Keratinocyte (primary cell): Measurements from ENCODE around the gene MNDA. TPM values are rescaled to one million over a fixed set of nuclear protein-coding genes. Genes with fewer than 3 reads are reported as not detected.

Experiments
- DNase-seq: peaks from one replicate; pipeline ENCODE4 v3.0.0-alpha.2; 2011; ENCODE audit warnings: low read depth, missing footprints, low spot score
- FAIRE-seq: peaks from 2 replicates; lab custom pipeline; 2011; peaks lifted over from hg19 to GRCh38; lab: Jason Lieb, UNC
- H2AFZ ChIP-seq: 2 replicates; pipeline ENCODE4 v1.6.0; 2012; ENCODE audit warnings: low read length, control low read depth, inconsistent platforms; ENCODE audit not compliant: control insufficient read depth
- H3K27ac ChIP-seq: 2 replicates; pipeline ENCODE4 v1.5.1; 2011; ENCODE audit warnings: low read length; ENCODE audit not compliant: control insufficient read depth, insufficient read depth
- H3K27me3 ChIP-seq: 3 replicates; pipeline ENCODE4 v1.6.0; 2011; ENCODE audit warnings: low read length; ENCODE audit not compliant: control insufficient read depth, insufficient read depth; ENCODE audit errors: extremely low read depth
- H3K36me3 ChIP-seq, 2 experiments: 2 replicates in 1 of 2; 3 replicates in 1 of 2; pipeline ENCODE4 v1.5.1; 2011; ENCODE audit warnings: low read length in 2 of 2, mild to moderate bottlenecking in 1 of 2; ENCODE audit not compliant: control insufficient read depth in 2 of 2, insufficient read depth in 2 of 2; ENCODE audit errors: extremely low read depth in 1 of 2
- H3K4me1 ChIP-seq: 3 replicates; pipeline ENCODE4 v1.5.1; 2011; ENCODE audit warnings: low read length; ENCODE audit not compliant: control insufficient read depth, insufficient read depth; ENCODE audit errors: extremely low read depth
- H3K4me2 ChIP-seq: 3 replicates; pipeline ENCODE4 v1.6.0; 2011; ENCODE audit warnings: low read depth, low read length; ENCODE audit not compliant: control insufficient read depth, insufficient read depth; ENCODE audit errors: extremely low read depth
- H3K4me3 ChIP-seq, 3 experiments: fragments of 200-600 bp in 1 of 3; sonication (generic) in 1 of 3; 2 replicates in 2 of 3; 3 replicates in 1 of 3; pipeline ENCODE4 v1.5.1; 2011 to 2016; ENCODE audit warnings: low read length in 3 of 3, mild to moderate bottlenecking in 3 of 3, control low read depth in 2 of 3, inconsistent platforms in 1 of 3, low read depth in 1 of 3, mixed read lengths in 1 of 3, mixed run types in 1 of 3, moderate library complexity in 1 of 3; ENCODE audit not compliant: control insufficient read depth in 2 of 3, insufficient read depth in 2 of 3; ENCODE audit errors: extremely low read depth in 1 of 3
- H3K79me2 ChIP-seq: 2 replicates; pipeline ENCODE4 v1.6.0; 2012; ENCODE audit warnings: low read length; ENCODE audit not compliant: control insufficient read depth, insufficient read depth
- H3K9ac ChIP-seq: 3 replicates; pipeline ENCODE4 v1.6.0; 2011; ENCODE audit warnings: low read length; ENCODE audit not compliant: control insufficient read depth, insufficient read depth; ENCODE audit errors: extremely low read depth
- H3K9me1 ChIP-seq: 3 replicates; pipeline ENCODE4 v1.6.0; 2011; ENCODE audit warnings: low read length; ENCODE audit not compliant: control insufficient read depth, insufficient read depth; ENCODE audit errors: extremely low read depth
- H3K9me3 ChIP-seq: 2 replicates; pipeline ENCODE4 v1.5.1; 2012; ENCODE audit warnings: low read depth, low read length; ENCODE audit not compliant: control insufficient read depth
- H4K20me1 ChIP-seq: 3 replicates; pipeline ENCODE4 v1.6.0; 2011; ENCODE audit warnings: low read length; ENCODE audit not compliant: control insufficient read depth, insufficient read depth; ENCODE audit errors: extremely low read depth
- CTCF ChIP-seq, 3 experiments: IDR thresholded peaks in 1 of 3; conservative IDR thresholded peaks in 1 of 3; optimal IDR thresholded peaks in 1 of 3; 2 replicates in 2 of 3; 3 replicates in 1 of 3; pipeline versions ENCODE3 to v1.5.1; 2011; ENCODE audit warnings: low read length in 3 of 3, mild to moderate bottlenecking in 3 of 3, moderate library complexity in 2 of 3, control low read depth in 1 of 3, inconsistent platforms in 1 of 3; ENCODE audit not compliant: insufficient read depth in 2 of 3; ENCODE audit errors: extremely low read depth in 1 of 3
- EZH2 ChIP-seq: IDR thresholded peaks from one replicate; pipeline ENCODE4 v1.6.1; 2012; ENCODE audit warnings: inconsistent platforms, mild to moderate bottlenecking, low read length, moderate library complexity
- dilution Hi-C: fragments of 300-500 bp; cut with MboI; formaldehyde crosslinking; loops from one replicate; pipeline ENCODE4 v1.7.0; 2020; ENCODE audit warnings: low sequenced_read_pairs; ENCODE audit not compliant: extremely low pct_ligation_motif_present
- polyA plus RNA-seq, 5 experiments: library from polyadenylated mRNA; depleted of rRNA in 3 of 5; stranded (reverse) in 3 of 5; stranded (forward) in 1 of 5; unstranded in 1 of 5; fragments of >200 nt; gene quantifications; 1 replicate in 1 of 5; 2 replicates in 3 of 5; 3 replicates in 1 of 5; pipeline versions ENCODE4 v1.2.1 to v1.2.3, GENCODE V29; 2011 to 2012; ENCODE audit warnings: missing spikeins in 2 of 5, low read depth in 1 of 5, low replicate concordance in 1 of 5

MNDA gene
- polyA plus RNA-seq, 1 donor (not counting 4 experiments of a cell fraction or from before 2014, with no cell fraction given), result not detected

GRCh38 chr1:158806916-158807536 lies 24.1 kb upstream of the MNDA start:
- Histone ChIP-seq H3K27me3 (no peaks in the 10 kb centered on the region), H3K27ac (no peak overlapping the region), H2AFZ (no peak overlapping the region), H3K4me3 (no peak overlapping the region), H3K4me1 (no peaks in the 10 kb centered on the region), H4K20me1 (no peaks in the 10 kb centered on the region), H3K9me1 (no peaks in the 10 kb centered on the region), H3K79me2 (no peaks in the 10 kb centered on the region), H3K9ac (no peak overlapping the region), H3K9me3 (no peaks in the 10 kb centered on the region), H3K36me3 (no peaks in the 10 kb centered on the region), H3K4me2 (no peak overlapping the region)
- dilution Hi-C loops, result no loop called here
- DNase-seq (no peak), FAIRE-seq (no peak)
- TF ChIP-seq CTCF (optimal IDR thresholded peaks at IDR 0.05 in 1 of 3, IDR thresholded peaks at IDR 0.05 in 1 of 3, conservative IDR thresholded peaks at IDR 0.05 in 1 of 3; ENCODE audit: extremely low read depth in 1 of 3, insufficient read depth in 2 of 3, low read length in 3 of 3) (no peak), EZH2 (no peak)

- FAIRE-seq, result no peak
- Histone ChIP-seq H3K27ac (no peak overlapping the region), H3K9me1 (no peaks in the 10 kb centered on the region), H3K36me3 (no peaks in the 10 kb centered on the region), H3K9me3 (no peaks in the 10 kb centered on the region), H4K20me1 (no peaks in the 10 kb centered on the region), H3K4me1 (no peaks in the 10 kb centered on the region), H3K79me2 (no peaks in the 10 kb centered on the region), H3K4me3 (no peak overlapping the region), H3K27me3 (no peaks in the 10 kb centered on the region), H2AFZ (no peak overlapping the region), H3K9ac (no peak overlapping the region), H3K4me2 (no peak overlapping the region)
- dilution Hi-C loops, result no loop called here
- DNase-seq, result no peak
- TF ChIP-seq CTCF (optimal IDR thresholded peaks at IDR 0.05 in 1 of 3, IDR thresholded peaks at IDR 0.05 in 1 of 3, conservative IDR thresholded peaks at IDR 0.05 in 1 of 3; ENCODE audit: extremely low read depth in 1 of 3, insufficient read depth in 2 of 3, low read length in 3 of 3), result no peak
- TF ChIP-seq EZH2, result no peak
These were observed 21.9 kb upstream of the MNDA start for GRCh38 chr1:158809256-158809655.
